Measurements from ENCODE around the gene ARHGAP18.

Gene ARHGAP18

GRCh38 chr6:129638686-129639085, 71.3 kb downstream of the ARHGAP18 start:
- no peak for DNase-seq

GRCh38 chr6:129638055-129638684, 71.8 kb downstream of the ARHGAP18 start:
- no peak for DNase-seq

GRCh38 chr6:129637340-129638054, 72.5 kb downstream of the ARHGAP18 start:
- no peak for DNase-seq

GRCh38 chr6:129635396-129636130, 74.4 kb downstream of the ARHGAP18 start:
- no peak for DNase-seq

GRCh38 chr6:129634411-129635230, 75.4 kb downstream of the ARHGAP18 start:
- no peak for DNase-seq

- no peak for DNase-seq
These were observed 76.4 kb downstream of the ARHGAP18 start for GRCh38 chr6:129633529-129633928.

GRCh38 chr6:129632172-129632613, 77.8 kb downstream of the ARHGAP18 start:
- DNase-seq: no peak

GRCh38 chr6:129631070-129631469, 78.9 kb downstream of the ARHGAP18 start:
- DNase-seq: no peak

- no peak for DNase-seq
These were observed 79.4 kb downstream of the ARHGAP18 start for GRCh38 chr6:129630596-129630995.

GRCh38 chr6:129628101-129628815, 81.7 kb downstream of the ARHGAP18 start:
- DNase-seq: no peak

- DNase-seq: no peak
These were observed 85.5 kb downstream of the ARHGAP18 start for GRCh38 chr6:129624488-129624887.

GRCh38 chr6:129623008-129623732, 86.8 kb downstream of the ARHGAP18 start:
- no peak for DNase-seq

- DNase-seq: no peak
These were observed 88.7 kb downstream of the ARHGAP18 start for GRCh38 chr6:129621252-129621651.

- DNase-seq: no peak
These were observed 89.8 kb downstream of the ARHGAP18 start for GRCh38 chr6:129620234-129620610.

- DNase-seq: no peak
These were observed 90.3 kb downstream of the ARHGAP18 start for GRCh38 chr6:129619579-129620233.

- DNase-seq: no peak
These were observed 92.0 kb downstream of the ARHGAP18 start for GRCh38 chr6:129617986-129618385.

GRCh38 chr6:129615496-129615895, 94.5 kb downstream of the ARHGAP18 start:
- no peak for DNase-seq

GRCh38 chr6:129615020-129615419, 95.0 kb downstream of the ARHGAP18 start:
- DNase-seq: no peak

GRCh38 chr6:129614464-129614863, 95.5 kb downstream of the ARHGAP18 start:
- no peak for DNase-seq

GRCh38 chr6:129612440-129612839, 97.5 kb downstream of the ARHGAP18 start:
- DNase-seq: no peak

GRCh38 chr6:129609635-129610034, 100.3 kb downstream of the ARHGAP18 start:
- no peak for DNase-seq
